Mononuclear cell (primary cell): ENCODE data around the gene KIF18B. TPM values are rescaled to one million over a fixed set of nuclear protein-coding genes. Genes with fewer than 3 reads are reported as not detected.

Experiments used
- H3K27me3 ChIP-seq: 2 replicates; pipeline ENCODE4 v1.6.0; 2011; ENCODE audit warnings: low read length, control low read depth; ENCODE audit not compliant: insufficient read depth
- H3K4me1 ChIP-seq: 2 replicates; pipeline ENCODE4 v1.5.1; 2011; ENCODE audit warnings: mild to moderate bottlenecking, low read length, control low read depth; ENCODE audit not compliant: insufficient read depth
- H3K4me3 ChIP-seq: 2 replicates; pipeline ENCODE4 v1.5.1; 2011; ENCODE audit warnings: mild to moderate bottlenecking, low read length, moderate library complexity
- H3K9me3 ChIP-seq: 2 replicates; pipeline ENCODE4 v1.5.1; 2011; ENCODE audit warnings: low read depth, mild to moderate bottlenecking, control low read depth, low read length
- total RNA-seq: library from RNA; depleted of rRNA; stranded (reverse); fragments of >200 nt; gene quantifications from one replicate; pipeline ENCODE4 v1.2.3, GENCODE V29; 2012

KIF18B gene
- total RNA-seq, 1 donor = 0.10 TPM

DNA sequence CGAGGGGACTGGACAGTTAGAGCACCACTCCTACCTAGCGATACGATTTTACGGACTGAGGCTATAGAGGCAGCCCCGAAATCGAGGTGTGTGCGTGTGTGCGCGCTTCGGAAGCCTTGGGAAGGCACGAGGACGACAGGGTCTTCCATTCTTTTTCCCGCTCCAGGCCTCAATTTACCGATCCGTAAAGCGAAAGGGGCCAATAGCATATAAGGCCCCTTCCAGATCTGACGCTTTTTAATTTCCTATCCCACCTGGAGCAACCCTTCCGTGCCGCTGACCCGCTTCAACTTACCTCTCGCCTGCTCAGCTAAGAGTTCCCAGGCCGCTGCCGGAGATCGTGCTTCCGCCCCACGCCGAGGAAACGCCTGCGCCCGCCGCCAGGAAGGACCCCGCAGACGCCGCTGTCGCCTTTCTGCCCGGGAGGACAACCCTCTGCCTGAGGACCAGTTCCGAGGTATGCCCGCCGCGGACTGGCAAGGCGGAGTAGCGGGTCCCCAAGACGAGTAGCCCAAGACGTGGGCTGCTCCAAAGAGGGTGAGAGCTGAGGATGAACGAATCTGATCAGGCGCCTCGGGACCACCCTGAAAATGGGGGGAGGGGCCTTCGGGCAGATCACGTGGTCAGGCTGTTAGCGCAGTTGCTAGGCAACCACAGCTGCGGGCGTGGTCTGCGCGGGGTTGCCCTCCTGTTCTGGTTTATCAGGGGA lies 48.3 kb downstream of the KIF18B start, which contains the start of gene EFTUD2:
EFTUD2 (minus strand) TSS at position 372 of the 709 bp plus-strand sequence. CDS start 4,924 bp downstream, outside the sequence.
- Histone ChIP-seq H3K9me3 (no peaks in the 10 kb centered on the region), H3K4me3 (peak within 1 kb of the TSS; percentile 79), H3K27me3 (no peaks in the 10 kb centered on the region), H3K4me1 (peaks cover 35% of the 10 kb centered on the region)

GRCh38 chr17:44898768-44899073 lies 48.9 kb downstream of the KIF18B start:
- no peaks in the 10 kb centered on the region for H3K27me3 ChIP-seq
- H3K4me3 ChIP-seq = peak overlapping the region; percentile 79
- H3K9me3 ChIP-seq = no peaks in the 10 kb centered on the region
- peaks cover 35% of the 10 kb centered on the region for H3K4me1 ChIP-seq

- Histone ChIP-seq H3K4me1 (peaks cover 18% of the 10 kb centered on the region), H3K9me3 (no peaks in the 10 kb centered on the region), H3K4me3 (no peak overlapping the region), H3K27me3 (no peaks in the 10 kb centered on the region)
These were observed 52.9 kb downstream of the KIF18B start for GRCh38 chr17:44894642-44895041.

DNA sequence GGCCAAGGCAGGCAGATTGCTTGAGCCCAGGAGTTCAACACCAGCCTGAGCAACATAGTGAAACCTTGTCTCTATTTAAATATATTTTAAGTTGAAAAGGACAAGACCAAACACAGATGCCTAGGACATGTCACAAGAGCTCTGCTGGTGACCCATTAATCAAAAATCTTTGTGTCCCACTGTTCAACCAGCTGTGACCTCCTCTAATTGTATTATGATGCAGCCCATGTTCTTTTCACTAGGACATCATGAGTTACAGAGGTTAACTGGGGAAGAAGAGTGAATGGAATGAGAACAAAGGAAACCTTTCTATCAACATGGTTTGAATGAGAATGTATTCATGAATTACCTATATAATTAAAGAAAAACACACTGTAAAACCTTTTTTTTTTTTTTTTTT lies 55.3 kb downstream of the KIF18B start:
- Histone ChIP-seq H3K4me3 (no peak overlapping the region), H3K27me3 (no peaks in the 10 kb centered on the region), H3K4me1 (peaks cover 28% of the 10 kb centered on the region), H3K9me3 (no peaks in the 10 kb centered on the region)

DNA sequence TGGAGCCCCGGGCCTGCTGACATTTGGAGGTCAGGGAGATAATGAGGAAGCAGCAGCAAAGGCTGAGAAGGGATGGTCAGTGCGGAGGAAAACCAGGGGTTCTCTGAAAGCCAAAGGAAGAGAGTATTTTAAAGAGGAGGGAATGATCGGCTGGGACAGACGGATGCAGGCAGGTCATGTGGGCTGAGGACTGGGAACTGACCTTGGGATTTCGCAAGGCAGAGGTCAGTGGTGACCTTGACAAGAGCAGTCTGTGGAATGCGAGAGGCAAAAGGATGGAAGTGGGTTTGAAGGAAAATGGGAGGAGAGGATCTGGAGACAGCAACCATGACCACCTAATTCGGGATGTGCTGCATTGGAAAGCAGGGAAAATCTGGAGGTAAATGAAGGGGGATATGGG lies 58.6 kb downstream of the KIF18B start:
- H3K4me3 ChIP-seq = no peak overlapping the region
- H3K27me3 ChIP-seq = no peaks in the 10 kb centered on the region
- H3K4me1 ChIP-seq = peaks cover 37% of the 10 kb centered on the region
- no peaks in the 10 kb centered on the region for H3K9me3 ChIP-seq

GRCh38 chr17:44887971-44888954 lies 59.3 kb downstream of the KIF18B start:
- Histone ChIP-seq H3K27me3 (no peaks in the 10 kb centered on the region), H3K4me3 (no peak overlapping the region), H3K9me3 (no peaks in the 10 kb centered on the region), H3K4me1 (peaks cover 37% of the 10 kb centered on the region)

- H3K9me3 ChIP-seq = no peaks in the 10 kb centered on the region
- no peaks in the 10 kb centered on the region for H3K27me3 ChIP-seq
These were observed 60.6 kb downstream of the KIF18B start for GRCh38 chr17:44887016-44887415.

DNA sequence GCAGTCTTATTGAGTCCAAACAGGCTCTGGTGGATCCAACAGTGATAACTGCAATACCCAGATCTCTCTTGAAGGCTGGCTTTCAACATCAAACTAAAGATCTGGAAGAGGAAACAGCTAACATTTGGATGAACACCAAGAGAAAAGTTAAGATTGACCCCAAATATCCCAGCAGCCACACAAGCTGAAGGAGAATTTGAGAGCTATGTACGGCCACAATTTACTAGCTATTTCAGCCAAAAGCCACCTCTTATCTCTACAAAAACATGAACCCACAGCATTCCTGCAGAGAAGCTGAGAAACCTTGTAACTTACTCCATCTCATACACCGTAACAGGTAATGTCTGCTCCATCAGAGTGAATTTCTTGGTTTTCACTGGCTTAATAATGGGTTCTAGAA lies 62.6 kb downstream of the KIF18B start:
- peaks cover 34% of the 10 kb centered on the region for H3K4me1 ChIP-seq
- H3K9me3 ChIP-seq = no peaks in the 10 kb centered on the region
- no peak overlapping the region for H3K4me3 ChIP-seq
- no peaks in the 10 kb centered on the region for H3K27me3 ChIP-seq

More at GRCh38 chr17:44887016-44887415, 60.6 kb downstream of the KIF18B start:
- peaks cover 37% of the 10 kb centered on the region for H3K4me1 ChIP-seq
- H3K4me3 ChIP-seq = no peak overlapping the region

DNA sequence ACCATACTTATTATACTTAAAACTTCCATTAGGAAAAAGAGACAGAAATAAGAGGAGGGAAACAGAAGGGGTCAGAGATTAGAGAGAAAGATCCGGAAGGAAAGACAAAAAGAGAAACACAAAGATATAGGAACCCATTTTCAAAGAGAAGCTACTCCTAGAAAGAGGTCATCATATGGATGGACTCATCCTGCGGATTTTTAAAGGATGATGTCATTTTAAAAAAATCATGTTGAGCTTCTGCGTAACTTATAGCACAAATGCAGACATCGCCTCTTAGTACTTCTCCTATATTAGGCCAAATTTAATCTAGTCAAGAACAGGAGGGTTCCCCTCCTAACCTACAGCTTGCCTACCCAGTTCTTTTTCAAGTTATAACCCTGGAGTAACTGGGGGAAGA lies 66.4 kb downstream of the KIF18B start:
- Histone ChIP-seq H3K4me1 (no peaks in the 10 kb centered on the region), H3K4me3 (no peak overlapping the region), H3K27me3 (no peaks in the 10 kb centered on the region), H3K9me3 (no peaks in the 10 kb centered on the region)

DNA sequence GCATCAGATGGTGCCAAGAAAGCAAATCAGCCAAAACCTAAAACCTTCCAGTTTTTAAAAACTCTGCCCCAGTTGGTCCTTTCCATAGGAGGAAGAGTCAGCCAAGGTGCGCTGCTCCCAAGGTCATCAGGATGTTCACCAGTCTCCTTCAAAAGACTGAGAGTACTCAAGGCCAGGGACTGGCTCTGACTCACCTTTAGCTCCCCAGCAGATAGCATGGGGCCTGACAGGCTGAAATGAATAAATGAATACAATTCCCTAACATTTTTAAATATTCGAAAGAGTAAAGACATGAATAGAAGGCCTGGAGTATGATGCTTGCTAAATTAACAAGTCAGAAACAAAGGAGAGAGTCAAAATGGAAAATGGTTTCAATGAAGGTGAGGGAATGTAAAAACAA lies 67.5 kb downstream of the KIF18B start:
- H3K4me3 ChIP-seq = no peak overlapping the region
- no peaks in the 10 kb centered on the region for H3K9me3 ChIP-seq
- H3K27me3 ChIP-seq = no peaks in the 10 kb centered on the region
- H3K4me1 ChIP-seq = no peaks in the 10 kb centered on the region

- Histone ChIP-seq H3K4me1 (no peaks in the 10 kb centered on the region), H3K27me3 (no peaks in the 10 kb centered on the region), H3K4me3 (no peak overlapping the region), H3K9me3 (no peaks in the 10 kb centered on the region)
These were observed 68.2 kb downstream of the KIF18B start for GRCh38 chr17:44879376-44879775.

DNA sequence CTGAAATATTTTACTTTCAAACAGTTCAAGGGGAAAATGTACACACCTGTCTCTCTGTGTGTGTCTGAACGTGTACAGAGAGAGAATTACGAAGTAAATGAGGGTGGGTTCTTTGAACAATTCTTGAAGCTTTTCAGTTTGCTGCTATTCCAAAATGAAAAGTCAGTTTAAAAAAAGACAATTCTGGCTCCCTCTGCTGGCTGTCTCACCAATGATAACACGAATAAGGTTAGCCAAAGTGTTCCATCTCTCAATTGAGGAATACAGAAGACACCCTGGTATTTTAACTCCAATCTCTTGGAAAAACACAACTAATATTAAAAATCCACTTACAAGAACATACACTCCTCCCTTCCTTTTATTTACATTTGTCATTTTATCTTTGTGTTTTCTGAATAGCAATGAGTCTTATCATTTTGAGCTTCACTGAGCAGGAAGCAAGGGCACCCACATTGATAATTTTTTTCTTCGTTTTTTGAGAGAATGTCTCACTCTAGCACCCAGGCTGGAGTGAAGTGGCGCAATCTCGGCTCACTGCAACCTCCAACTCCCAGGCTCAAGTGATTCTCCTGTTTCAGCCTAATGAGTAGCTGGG lies 68.8 kb downstream of the KIF18B start:
- H3K4me3 ChIP-seq = no peak overlapping the region

GRCh38 chr17:44877121-44877520 lies 70.5 kb downstream of the KIF18B start:
- Histone ChIP-seq H3K9me3 (no peaks in the 10 kb centered on the region), H3K27me3 (no peaks in the 10 kb centered on the region), H3K4me3 (no peak overlapping the region), H3K4me1 (no peaks in the 10 kb centered on the region)

More for the DNA sequence above, 68.8 kb downstream of the KIF18B start:
- no peaks in the 10 kb centered on the region for H3K27me3 ChIP-seq
- no peaks in the 10 kb centered on the region for H3K9me3 ChIP-seq
- no peaks in the 10 kb centered on the region for H3K4me1 ChIP-seq

DNA sequence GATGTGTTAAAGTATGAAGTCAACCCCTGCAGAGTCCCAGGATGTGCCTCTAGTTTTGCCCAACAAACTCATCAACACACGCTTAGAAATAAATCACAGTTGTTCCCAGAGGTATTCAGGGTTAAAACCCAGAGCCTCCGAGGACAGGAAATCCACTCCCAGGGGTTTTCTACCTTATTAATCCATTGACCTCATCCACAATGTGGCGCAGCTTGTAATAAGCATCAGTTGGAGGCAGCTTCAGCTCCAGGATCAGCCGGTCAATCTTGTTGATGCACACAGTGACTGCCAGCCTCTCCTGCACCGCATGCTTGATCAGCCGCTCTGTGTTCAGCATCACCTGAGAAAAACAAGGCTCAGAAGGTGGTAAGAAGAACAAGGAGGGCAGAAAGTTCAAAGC lies 71.8 kb downstream of the KIF18B start:
- no peaks in the 10 kb centered on the region for H3K27me3 ChIP-seq

More for the DNA sequence above, 71.8 kb downstream of the KIF18B start:
- H3K4me3 ChIP-seq = no peak overlapping the region
- H3K4me1 ChIP-seq = no peaks in the 10 kb centered on the region
- no peaks in the 10 kb centered on the region for H3K9me3 ChIP-seq
